Esophagus muscularis mucosa (tissue), 4 donors: ENCODE data around the gene CXCL8. TPM values are rescaled to one million over a fixed set of nuclear protein-coding genes. Genes with fewer than 3 reads are reported as not detected.

Experiments
- DNase-seq: peaks from one replicate; pipeline ENCODE4 v3.0.0-alpha.2; 2017; ENCODE audit errors: extremely low spot score
- H3K27ac ChIP-seq, 4 donors: fragments of 200-600 bp; sonication (generic); replicated peaks in 1 of 4; 1 replicate in 3 of 4; 2 replicates in 1 of 4; pipeline ENCODE4 v1.5.1; 2016 to 2019; ENCODE audit warnings: mild to moderate bottlenecking in 1 of 4
- H3K27me3 ChIP-seq, 4 donors: fragments of 200-600 bp; sonication (generic); one replicate each; pipeline versions ENCODE4 v1.5.1 to v1.6.0; 2016 to 2019
- H3K36me3 ChIP-seq, 4 donors: fragments of 200-600 bp; sonication (generic); one replicate each; pipeline ENCODE4 v1.5.1; 2016 to 2019
- H3K4me1 ChIP-seq, 4 donors: fragments of 200-600 bp; sonication (generic); one replicate each; pipeline ENCODE4 v1.5.1; 2016 to 2019
- H3K4me3 ChIP-seq, 4 donors: fragments of 200-600 bp; sonication (generic); 1 replicate in 2 of 4; 2 replicates in 2 of 4; pipeline ENCODE4 v1.5.1; 2016 to 2019; ENCODE audit warnings: mild to moderate bottlenecking in 4 of 4, moderate library complexity in 1 of 4
- H3K9me3 ChIP-seq, 4 donors: fragments of 200-600 bp; sonication (generic); 1 replicate in 3 of 4; 2 replicates in 1 of 4; pipeline ENCODE4 v1.5.1; 2016 to 2019
- EP300 ChIP-seq: sonication (generic); formaldehyde crosslinking; IDR thresholded peaks from one replicate; pipeline ENCODE4 v1.6.1; 2017; ENCODE audit warnings: antibody characterized with exemption
- POLR2A ChIP-seq: fragments of 450-650 bp; IDR thresholded peaks from one replicate; pipeline ENCODE4 v1.6.1; 2017; ENCODE audit warnings: antibody characterized with exemption, moderate library complexity, mild to moderate bottlenecking, low read depth
- POLR2AphosphoS5 ChIP-seq, 2 donors: sonication (generic); formaldehyde crosslinking; IDR thresholded peaks; one replicate each; pipeline ENCODE4 v1.6.1; 2017; ENCODE audit warnings: antibody characterized with exemption in 2 of 2
- WGBS: methylation state at CpG from one replicate; pipeline ENCODE4 v1.1.5; 2018; 5-methylcytosine and 5-hydroxymethylcytosine counted together
- intact Hi-C: fragments of 100-400 bp; cut with DNase I; formaldehyde crosslinking; loops from one replicate; pipeline ENCODE4 v1.15.1; 2023
- total RNA-seq, 4 donors: library from RNA; depleted of rRNA; stranded (reverse); fragments of >200 nt; gene quantifications; one replicate each; pipeline versions ENCODE4 v1.1.0 to v1.2.1, GENCODE V29; 2016
- TF ChIP-seq, protein P1 (sequence below), 3 experiments: fragments of 200-600 bp in 2 of 3; fragments of 450-650 bp in 1 of 3; sonication (generic) in 2 of 3; IDR thresholded peaks; one replicate each; pipeline ENCODE4 v1.5.1; 2017 to 2019; ENCODE audit warnings: antibody characterized with exemption in 3 of 3, mild to moderate bottlenecking in 2 of 3, moderate library complexity in 1 of 3

The CXCL8 gene
- total RNA-seq, 4 donors from 2014 or later, result 8.0 TPM; not detected in 3

DNA sequence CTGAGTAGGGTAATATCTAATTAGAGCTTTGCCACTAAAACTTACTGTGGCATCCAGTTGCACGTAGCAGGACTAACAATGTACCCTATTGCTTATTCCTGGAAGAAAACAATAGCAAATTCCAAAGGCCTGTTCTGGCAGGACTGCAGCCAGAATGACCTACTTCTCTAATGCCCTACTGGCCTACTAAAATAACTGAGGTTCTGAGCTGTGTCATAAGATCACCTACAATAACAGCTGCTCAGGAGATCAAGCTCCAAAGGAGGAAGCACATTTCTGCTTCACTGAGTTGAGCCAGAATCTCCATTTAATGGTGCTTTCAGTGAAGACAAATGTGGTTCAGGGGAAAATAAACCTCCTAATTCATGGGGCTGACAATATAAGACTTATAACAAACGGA, 42.2 kb upstream of the CXCL8 start:
- no peak for DNase-seq
- peaks cover 4 to 13% (median 10%) of the 10 kb centered on the region in 4 donors for H3K4me1 ChIP-seq
- no peaks in the 10 kb centered on the region for H3K36me3 ChIP-seq
- 69% methylated on average over 1 of the region's 2 CpGs for WGBS
- no peaks in the 10 kb centered on the region for H3K27me3 ChIP-seq
- intact Hi-C loops, result no loop called here
- no peak for TF ChIP-seq POLR2A
- TF ChIP-seq, protein P1, sequence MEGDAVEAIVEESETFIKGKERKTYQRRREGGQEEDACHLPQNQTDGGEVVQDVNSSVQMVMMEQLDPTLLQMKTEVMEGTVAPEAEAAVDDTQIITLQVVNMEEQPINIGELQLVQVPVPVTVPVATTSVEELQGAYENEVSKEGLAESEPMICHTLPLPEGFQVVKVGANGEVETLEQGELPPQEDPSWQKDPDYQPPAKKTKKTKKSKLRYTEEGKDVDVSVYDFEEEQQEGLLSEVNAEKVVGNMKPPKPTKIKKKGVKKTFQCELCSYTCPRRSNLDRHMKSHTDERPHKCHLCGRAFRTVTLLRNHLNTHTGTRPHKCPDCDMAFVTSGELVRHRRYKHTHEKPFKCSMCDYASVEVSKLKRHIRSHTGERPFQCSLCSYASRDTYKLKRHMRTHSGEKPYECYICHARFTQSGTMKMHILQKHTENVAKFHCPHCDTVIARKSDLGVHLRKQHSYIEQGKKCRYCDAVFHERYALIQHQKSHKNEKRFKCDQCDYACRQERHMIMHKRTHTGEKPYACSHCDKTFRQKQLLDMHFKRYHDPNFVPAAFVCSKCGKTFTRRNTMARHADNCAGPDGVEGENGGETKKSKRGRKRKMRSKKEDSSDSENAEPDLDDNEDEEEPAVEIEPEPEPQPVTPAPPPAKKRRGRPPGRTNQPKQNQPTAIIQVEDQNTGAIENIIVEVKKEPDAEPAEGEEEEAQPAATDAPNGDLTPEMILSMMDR (IDR thresholded peaks at IDR 0.05), result no peak
- TF ChIP-seq POLR2AphosphoS5 (IDR thresholded peaks at IDR 0.05), result no peak
- no peak for TF ChIP-seq EP300
- H3K4me3 ChIP-seq, result no peak overlapping the region
- H3K27ac ChIP-seq, result no peak overlapping the region
- H3K9me3 ChIP-seq, result no peaks in the 10 kb centered on the region

DNA sequence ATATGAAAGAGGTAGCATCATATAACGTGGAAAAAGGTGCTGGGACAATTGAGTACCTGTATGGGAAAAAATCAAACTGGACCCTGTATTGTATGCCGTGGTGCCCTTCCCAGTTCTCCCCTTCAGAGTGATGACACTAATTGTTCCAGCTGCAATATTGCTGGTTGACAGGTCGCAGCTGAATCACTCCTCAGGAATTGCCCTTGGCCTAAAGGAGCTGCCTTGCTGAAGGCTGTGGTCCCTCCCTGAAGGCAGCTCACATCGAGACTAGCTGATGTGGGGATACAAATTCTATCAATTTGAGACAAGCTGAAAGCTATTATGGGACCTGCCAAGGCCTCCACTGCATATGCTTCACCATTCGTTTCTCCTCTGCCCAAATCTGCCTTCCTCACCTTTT, 39.3 kb upstream of the CXCL8 start:
- TF ChIP-seq POLR2A (no peak), POLR2AphosphoS5 (IDR thresholded peaks at IDR 0.05) (no peak), EP300 (no peak)
- TF ChIP-seq, protein P1 (IDR thresholded peaks at IDR 0.05), result no peak
- DNase-seq, result no peak
- H3K27me3 ChIP-seq, result no peaks in the 10 kb centered on the region
- H3K9me3 ChIP-seq, result no peaks in the 10 kb centered on the region
- WGBS, result 72% methylated on average over 4 of the region's 5 CpGs
- H3K27ac ChIP-seq, result no peak overlapping the region
- intact Hi-C loops, result no loop called here
- no peaks in the 10 kb centered on the region for H3K36me3 ChIP-seq
- H3K4me1 ChIP-seq, result peaks cover 15 to 27% (median 23%) of the 10 kb centered on the region in 4 donors
- no peak overlapping the region for H3K4me3 ChIP-seq

DNA sequence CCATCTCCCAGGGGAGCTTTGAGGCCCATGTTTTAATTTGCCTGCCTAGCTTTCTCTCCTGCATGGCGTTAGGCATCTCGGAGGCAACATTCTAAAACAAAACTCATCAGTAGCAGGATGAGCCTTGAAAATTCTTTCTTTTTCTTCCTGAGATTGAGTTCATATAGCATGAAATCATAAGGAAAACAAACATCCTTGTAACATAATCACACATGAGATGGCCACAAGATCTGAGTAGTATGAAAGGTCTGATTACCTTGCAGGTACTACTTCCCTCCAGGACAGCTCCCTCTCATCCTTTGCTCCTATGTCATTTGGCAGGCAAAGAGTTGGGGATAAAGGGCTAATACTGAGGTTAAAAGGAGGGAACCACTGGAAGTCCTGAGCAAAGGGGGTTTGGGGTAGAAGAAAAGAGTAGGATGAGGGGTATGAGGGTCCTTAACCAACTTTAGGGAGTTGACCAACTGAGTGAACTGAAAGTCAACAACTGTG, 37.5 kb upstream of the CXCL8 start:
- Histone ChIP-seq H3K36me3 (no peaks in the 10 kb centered on the region), H3K9me3 (no peaks in the 10 kb centered on the region), H3K4me1 (peaks cover 13 to 26% (median 23%) of the 10 kb centered on the region in 4 donors), H3K27me3 (no peaks in the 10 kb centered on the region), H3K4me3 (no peak overlapping the region), H3K27ac (no peak overlapping the region)
- TF ChIP-seq, protein P1 (IDR thresholded peaks at IDR 0.05), result no peak
- TF ChIP-seq POLR2AphosphoS5 (IDR thresholded peaks at IDR 0.05), result no peak
- no peak for TF ChIP-seq EP300
- no peak for TF ChIP-seq POLR2A
- intact Hi-C loops, result no loop called here
- no peak for DNase-seq
- 85% methylated on average over 2 of the region's 2 CpGs for WGBS

DNA sequence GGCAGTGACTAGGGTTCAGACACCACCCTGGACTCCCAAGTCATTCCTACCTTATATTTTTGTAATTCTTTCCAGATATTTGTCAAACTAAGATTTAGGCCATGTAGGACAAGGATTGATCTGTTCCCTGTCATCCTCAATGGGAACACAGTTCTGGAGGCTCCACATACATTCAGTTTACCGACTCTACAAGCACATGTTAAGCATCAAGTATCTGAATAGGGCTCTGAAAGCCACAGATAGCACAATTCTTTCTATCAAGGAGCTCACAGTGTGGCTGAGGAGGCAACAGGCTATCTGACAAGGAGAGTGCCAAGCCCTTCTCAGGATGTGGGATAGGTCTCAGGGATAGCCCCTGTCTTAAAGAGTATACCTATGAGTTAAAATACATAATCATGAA, 37.0 kb upstream of the CXCL8 start:
- Histone ChIP-seq H3K4me3 (no peak overlapping the region), H3K9me3 (no peaks in the 10 kb centered on the region), H3K36me3 (no peaks in the 10 kb centered on the region), H3K4me1 (peaks cover 10 to 25% (median 22%) of the 10 kb centered on the region in 4 donors), H3K27ac (no peak overlapping the region), H3K27me3 (no peaks in the 10 kb centered on the region)
- intact Hi-C loops, result no loop called here
- whole genome bisulfite sequencing, result 100% methylated on average over 1 of the region's 1 CpG
- no peak for DNase-seq
- TF ChIP-seq POLR2AphosphoS5 (IDR thresholded peaks at IDR 0.05) (no peak), POLR2A (no peak), EP300 (no peak)
- TF ChIP-seq, protein P1 (IDR thresholded peaks at IDR 0.05), result no peak
